Stimulated activated CD8-positive, alpha-beta memory T cell treated with anti-CD3 and anti-CD28 coated beads, Interleukin-15, amount 100 ng/mL, for 24 hours (primary cell): Measurements from ENCODE around the gene SCRN2.

Source experiments
- DNase-seq: peaks from one replicate; pipeline ENCODE4 v3.0.0-alpha.2; 2020; ENCODE audit warnings: low read depth

SCRN2 gene

GRCh38 chr17:47846716-47847340 lies 5.8 kb upstream of the SCRN2 start:
- DNase-seq: no peak

DNA sequence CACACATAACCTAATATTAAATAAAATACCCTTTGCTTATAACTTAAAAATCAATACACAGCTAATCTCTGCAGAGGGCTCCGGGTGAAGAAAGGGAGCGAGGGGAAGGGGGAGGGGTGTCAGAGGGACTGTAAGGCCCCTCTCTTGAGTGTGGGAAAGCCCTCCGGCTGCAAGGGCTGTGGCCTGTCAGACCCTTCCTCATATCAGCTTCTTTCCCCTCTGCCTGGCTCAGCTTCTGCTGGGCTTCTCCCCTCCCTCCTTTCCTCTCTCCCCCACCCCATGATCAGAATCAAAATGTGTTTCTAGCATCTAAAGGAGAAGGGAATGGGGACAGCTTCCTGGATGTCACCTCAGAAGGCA lies 4.6 kb upstream of the SCRN2 start:
- no peak for DNase-seq

GRCh38 chr17:47844814-47845715 lies 4.0 kb upstream of the SCRN2 start:
- no peak for DNase-seq

DNA sequence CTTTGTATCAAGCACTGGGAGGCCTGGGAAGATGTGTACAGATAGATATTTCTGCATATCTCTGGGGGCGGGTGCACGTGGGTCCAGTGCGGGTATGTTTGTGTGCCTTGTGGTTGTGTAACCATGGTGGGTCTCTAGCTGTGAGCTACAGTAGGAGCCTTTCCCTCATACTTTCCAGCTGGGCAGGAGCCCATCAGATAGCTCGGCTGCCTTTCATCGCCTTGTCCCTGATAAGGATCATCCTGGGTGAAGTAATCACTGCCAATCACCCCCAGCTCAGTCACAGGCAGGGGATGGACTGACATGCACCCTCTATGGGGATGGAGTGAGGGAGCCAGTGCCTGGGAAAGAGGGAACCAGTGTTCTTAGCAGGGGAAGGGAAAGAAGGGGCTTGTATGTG lies 3.2 kb upstream of the SCRN2 start:
- no peak for DNase-seq

DNA sequence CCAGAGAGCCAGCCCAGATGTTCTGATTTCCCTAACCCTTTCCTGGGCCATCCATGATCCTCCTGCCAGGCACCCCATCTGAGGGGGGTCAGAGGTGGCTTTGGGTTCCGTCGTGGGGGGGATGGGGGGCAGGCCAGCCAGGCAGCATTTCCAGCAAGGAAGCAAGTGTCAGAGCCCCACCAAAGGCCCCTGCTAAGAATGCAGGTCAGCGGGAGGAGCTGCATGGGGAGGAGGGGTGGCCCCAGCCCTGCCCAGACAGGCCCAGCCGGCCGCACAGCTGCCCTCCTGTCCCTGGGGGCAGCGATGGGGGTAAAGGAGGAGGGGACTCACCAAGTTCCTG lies 2.3 kb upstream of the SCRN2 start:
- no peak for DNase-seq

DNA sequence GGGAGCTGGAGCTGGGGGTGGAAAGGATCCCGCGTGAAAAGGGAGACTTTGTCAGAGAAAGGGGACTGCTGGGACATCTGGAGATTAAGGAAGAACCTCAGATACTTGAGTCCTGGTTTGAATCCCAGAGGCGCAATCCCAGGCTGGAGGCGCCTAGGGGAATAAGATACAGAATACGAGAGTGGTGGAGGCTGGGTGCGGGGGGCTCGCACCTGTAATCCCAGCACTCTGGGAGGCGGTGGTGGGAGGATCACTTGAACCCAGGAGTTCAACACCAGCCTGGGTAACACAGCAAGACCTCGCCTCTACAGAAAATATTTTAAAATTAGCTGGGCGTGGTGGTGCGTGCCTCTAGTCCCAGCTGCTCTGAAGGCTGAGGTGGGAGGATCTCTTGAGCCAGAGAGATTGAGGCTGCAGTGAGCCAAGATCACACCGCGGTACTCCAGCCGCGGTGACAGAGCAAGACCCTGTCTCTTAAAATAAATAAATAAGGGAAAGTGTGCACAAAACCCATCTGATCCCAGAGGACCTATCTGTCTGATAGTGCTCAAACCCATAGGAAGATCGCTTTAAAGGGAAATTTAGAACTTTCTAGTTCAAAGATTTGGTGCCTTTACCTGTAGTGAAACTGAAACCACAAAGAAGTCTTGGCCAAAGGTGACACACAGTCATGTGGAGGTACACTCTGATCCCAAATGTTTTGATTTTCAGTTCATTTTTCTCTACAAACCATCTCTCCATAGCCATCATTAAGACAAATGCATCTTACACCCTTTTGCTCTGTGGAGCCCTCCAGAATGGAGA lies 617 bp upstream of the SCRN2 start:
- DNase-seq: no peak

DNA sequence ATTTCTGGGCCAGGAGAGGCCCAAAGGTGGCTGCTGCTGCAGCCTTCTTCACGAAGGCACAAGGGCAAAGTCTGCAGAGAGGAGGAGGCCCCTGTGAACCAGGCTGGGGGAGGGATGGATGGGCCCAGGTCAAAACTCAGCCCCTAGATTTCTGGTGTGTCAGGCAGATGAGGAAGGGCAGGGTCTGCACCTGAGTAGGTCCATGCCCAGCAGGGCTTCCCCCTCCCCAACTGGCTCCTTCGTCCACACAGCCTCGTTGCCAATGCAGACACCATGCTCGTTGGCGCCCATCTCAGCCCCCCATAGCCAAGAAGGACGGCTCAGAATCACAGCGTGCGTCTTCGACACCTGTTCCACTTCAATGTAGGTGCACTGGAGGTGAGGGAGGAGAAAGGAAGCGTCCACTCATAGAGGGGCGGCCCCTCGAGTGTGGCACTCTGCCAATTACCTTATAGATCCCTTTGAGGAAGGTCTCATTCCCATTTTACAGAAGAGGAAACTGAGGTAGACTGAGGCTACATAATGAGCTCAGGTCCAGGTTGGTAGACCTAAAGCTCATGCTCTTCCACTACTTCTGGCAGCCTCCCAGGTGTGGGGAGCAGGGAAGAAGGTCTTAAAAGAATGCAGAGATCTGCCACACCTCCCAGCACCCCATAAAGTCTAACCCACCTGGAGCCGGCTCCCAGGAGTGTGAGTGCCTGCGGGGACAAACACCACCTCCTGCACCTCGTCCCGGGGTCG lies 902 bp downstream of the SCRN2 start:
- DNase-seq: no peak

DNA sequence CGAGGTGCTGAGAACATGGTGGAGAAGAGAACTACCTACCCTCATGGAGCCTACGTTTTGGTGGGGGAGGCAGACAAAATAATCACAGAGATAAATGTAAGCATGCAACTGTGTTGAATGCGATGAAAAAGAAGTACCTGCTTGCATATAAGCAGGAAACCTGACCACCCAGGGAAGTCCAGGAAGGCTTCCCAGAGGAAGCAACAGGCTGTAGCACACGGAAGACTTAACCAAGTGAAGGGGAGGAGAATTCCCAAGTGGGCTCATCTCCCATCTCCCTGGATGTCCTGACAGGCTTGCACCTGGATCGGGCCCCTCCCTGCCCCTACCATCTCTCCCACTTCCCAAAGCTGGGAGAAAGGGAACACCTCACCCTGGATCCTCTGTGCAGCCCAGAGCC lies 2.0 kb downstream of the SCRN2 start:
- DNase-seq: no peak

DNA sequence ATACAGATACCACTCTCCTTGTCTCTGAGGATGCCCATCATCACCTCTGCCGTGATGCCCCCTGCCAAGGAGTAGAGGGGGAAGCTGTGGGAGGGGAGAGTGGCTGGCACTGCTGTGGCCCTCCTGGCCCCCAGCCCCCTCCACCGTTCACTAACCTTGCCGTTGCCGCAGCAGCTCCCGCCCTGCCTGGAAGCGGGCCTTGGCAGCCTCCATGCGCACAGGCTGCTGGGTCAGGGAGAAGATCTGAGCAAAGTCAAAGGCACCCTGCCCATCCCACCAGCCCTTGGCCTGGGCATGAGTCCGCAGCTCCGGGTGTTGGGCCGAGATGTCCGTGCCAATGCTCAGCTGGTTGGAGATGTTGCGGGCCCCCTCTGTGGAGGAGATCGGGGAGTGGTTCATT lies 2.4 kb downstream of the SCRN2 start:
- no peak for DNase-seq

DNA sequence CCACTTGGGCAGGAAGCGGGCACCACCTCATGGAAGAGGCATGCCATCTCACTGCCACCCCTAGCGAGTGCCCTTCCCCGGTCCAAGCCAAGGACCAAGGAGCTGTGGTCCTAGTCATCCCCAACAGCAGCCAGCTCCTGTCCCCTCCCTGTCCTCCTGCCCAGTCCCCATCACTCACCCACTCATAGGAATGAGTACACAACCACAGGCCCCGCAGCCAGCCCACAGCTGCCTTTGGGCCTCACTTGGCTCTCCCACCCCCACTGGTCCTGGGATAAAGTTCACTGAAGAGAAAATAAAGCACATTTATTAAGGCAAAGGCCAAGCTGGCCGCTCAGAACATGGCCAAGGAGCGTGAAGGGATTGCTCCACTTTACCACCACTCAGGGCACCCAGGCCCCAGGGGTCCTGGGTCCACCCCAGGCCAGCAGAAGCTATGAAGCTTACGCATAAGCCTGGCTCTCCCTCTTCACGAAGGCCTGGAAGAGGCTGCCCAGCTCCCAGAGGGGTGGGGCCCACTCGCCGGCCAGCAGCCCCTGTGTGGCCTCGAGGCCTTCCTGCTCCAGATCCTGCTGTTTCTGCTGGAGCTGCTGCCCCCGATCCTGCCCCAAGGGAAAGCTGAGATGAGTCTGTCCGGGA lies 3.6 kb downstream of the SCRN2 start:
- DNase-seq: no peak

GRCh38 chr17:47836601-47837000 lies 4.5 kb downstream of the SCRN2 start:
- DNase-seq: no peak

DNA sequence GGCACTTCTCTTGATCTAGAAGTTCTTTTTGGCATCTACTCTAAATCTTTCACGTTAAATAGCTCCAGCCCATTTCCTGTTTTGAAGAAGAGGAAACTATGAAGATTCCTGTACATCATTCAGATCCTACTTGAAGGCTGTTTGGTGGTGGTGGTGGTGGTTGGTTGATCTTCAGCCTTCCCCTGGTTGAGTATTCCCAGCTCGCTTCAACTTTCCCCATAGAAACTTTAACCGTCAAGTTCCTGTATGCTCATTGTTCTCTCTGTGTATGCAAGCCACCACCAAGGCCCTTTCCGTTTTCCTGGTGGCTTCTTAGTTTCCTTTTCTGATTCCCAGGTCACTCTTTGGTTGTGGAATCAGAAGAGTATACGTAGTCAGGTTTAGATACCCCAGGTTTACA lies 6.3 kb downstream of the SCRN2 start:
- no peak for DNase-seq

DNA sequence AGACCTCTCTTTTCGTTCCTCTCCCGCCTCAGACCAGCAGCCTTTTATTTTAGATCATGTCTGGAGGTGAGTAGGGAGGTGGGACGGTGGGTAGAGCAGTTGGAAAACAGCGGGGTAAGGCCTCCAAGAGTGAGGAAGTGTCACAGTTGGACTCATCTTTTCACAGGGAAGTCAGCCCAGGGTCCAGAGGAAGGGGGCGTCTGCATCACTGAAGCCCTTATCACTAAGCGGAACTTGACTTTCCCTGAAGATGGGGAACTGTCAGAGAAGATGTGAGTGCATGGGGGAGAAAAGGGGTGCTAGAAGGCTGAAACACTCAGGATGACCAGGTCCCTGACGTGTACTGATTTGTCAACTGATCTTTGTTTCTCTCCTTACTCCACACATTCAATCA lies 9.1 kb downstream of the SCRN2 start:
- no peak for DNase-seq

DNA sequence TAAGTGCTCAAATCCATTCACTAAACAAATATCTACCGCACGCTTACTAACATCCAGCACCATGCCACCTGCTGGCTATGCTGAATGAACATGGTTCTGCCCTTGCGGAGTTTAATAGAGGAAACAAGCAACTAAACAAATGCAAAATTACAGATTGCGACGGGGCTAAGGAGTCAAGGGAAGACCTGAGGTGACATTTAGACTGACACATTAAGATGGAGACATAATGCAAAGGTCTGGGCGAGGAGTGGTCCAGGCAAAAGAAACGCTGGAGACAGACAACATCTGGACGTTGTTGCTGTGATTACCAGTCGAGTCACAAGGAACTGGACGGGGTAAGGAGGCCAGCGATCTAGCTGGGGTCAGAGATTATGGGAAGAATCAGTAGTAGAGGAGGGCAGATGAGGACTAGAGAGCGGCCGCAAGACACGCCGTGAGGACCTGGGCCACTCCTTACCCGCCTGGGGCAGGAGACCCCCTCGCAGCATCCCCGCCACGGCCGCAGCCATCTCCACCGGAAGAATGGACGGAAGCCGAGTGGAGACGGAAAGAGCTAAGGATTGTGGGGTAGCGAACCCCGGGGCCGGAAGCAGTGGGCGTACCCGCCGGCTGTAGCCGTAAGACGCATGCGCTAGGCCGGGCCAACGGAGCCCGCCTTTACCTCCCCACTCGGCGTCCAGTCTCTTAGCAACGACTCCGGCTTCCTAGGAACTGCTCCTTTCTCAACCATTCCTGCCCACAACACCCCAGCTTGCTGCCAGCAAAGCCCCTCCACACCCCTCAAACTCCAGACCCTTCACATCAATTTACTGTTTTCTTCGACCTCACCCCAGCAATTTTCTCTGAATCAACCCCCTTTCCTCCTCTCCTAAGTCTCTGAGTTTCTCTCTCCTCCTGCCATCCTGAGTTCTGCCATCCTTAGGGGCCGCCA lies 9.8 kb downstream of the SCRN2 start, which contains the start of the genes LRRC46 and MRPL10:
TSS of gene LRRC46 (plus strand) at position 668 of the 931 bp plus-strand sequence. CDS start 320 bp downstream, outside the sequence.
TSS of gene MRPL10 (minus strand) at position 539 of the 931 bp plus-strand sequence. CDS start at position 509, 30 bp downstream.
- peak; percentile 86 for DNase-seq

DNA sequence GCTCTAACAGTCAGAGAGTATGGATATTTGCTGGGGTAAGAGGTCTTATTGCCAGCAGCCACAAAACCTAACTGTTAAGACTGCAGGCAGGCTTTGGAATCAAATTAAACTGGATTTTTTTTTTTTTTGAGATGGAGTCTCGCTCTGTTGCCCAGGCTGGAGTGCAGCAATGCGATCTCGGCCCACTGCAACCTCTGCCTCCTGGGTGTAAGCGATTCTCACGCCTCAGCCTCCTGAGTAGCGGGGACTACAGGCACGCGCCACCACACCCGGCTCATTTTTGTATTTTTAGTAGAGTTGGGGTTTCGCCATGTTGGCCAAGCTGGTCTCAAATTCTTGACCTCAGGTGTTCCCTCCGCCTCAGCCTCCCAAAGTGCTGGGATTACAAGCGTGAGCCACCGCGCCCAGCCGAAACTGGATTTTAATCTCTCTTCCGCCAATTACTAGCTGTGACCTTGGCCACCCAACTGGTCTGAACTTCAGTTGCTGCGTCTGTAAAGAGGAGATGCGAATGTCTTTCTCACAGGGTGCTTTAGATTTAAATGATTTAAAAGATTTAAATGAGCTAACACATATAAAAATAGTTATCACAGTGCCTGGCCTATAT lies 10.6 kb downstream of the SCRN2 start:
- DNase-seq: no peak

- no peak for DNase-seq
These were observed 11.2 kb downstream of the SCRN2 start for GRCh38 chr17:47829870-47830269.

DNA sequence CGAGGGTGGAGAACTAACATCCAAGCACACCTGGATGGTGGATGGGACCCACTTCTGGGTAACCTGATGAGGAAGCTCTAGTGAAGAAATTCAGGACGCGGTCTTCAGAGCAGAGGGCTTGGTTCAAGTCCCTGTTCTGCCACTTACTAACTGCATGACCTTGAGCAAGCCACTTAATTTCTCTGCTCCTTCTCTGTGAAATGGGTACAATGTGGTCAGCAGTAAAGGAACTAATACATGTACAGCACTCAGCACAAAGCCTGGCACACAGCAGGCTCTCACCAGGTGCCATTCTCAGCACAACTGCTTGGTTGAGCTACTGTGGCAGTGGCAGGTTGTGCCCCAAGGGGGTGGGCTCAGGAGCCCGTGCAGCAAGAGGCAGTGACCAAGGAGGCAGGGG lies 17.6 kb downstream of the SCRN2 start:
- DNase-seq: no peak

DNA sequence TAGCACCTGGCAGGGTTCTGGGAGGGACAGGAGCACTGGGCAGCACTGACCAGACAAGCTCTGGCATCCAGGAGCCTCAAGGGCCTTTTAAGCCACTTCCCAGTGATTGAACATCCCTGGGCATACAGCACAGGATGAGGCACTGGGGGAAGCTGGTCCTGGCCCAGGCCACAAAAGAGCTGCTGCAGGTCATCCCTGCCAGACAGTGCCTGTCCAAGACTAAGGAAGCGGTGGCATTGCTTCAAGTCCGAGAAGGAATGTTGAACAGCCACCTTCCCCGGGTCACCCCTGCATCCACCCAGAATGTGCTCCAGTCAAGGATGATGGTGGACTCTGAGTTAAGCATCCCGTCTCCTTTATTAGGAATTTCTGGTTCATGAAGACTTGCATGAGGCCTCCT lies 18.3 kb downstream of the SCRN2 start:
- DNase-seq: no peak

GRCh38 chr17:47821424-47822391 lies 19.4 kb downstream of the SCRN2 start, which contains the start of gene OSBPL7:
TSS of gene OSBPL7 (minus strand) at chr17:47821794. CDS start at chr17:47820278, 1,516 bp downstream.
- peak; percentile 36 for DNase-seq
